Measurements from ENCODE around the gene SPDEF.

DNA sequence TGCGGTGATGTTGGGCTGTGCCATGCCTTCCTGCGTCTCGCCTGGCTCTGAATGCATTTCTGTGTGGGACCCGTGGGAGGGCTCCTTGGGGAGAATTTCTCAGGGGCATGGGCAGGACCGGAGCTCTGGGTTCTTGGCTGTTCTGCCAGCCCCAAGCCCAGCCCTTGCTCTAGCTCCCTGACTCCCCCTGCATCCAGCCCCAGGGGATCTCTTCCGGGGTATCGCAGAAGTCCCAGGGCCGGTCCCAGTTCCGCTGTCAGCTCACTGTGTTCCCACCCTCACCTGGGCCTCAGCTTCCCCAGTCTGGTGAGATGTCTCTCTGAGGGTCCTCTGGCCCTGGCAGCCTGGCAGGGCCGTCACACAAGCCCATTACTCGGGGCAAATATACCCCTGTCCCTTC lies 20.5 kb downstream of the SPDEF start:
- TF ChIP-seq TCF12 (IDR thresholded peaks at IDR 0.05; ENCODE audit: low read depth) (no peak), YY1 (IDR thresholded peaks at IDR 0.05; ENCODE audit: low read depth) (no peak), EP300 (IDR thresholded peaks at IDR 0.05; ENCODE audit: borderline replicate concordance) (no peak), CEBPB (IDR thresholded peaks at IDR 0.05) (no peak), EGR1 (IDR thresholded peaks at IDR 0.05) (no peak), RAD21 (IDR thresholded peaks at IDR 0.05; ENCODE audit: low read depth) (no peak), CREB1 (IDR thresholded peaks at IDR 0.05; ENCODE audit: low read depth) (no peak)
- TF ChIP-seq, protein P1, sequence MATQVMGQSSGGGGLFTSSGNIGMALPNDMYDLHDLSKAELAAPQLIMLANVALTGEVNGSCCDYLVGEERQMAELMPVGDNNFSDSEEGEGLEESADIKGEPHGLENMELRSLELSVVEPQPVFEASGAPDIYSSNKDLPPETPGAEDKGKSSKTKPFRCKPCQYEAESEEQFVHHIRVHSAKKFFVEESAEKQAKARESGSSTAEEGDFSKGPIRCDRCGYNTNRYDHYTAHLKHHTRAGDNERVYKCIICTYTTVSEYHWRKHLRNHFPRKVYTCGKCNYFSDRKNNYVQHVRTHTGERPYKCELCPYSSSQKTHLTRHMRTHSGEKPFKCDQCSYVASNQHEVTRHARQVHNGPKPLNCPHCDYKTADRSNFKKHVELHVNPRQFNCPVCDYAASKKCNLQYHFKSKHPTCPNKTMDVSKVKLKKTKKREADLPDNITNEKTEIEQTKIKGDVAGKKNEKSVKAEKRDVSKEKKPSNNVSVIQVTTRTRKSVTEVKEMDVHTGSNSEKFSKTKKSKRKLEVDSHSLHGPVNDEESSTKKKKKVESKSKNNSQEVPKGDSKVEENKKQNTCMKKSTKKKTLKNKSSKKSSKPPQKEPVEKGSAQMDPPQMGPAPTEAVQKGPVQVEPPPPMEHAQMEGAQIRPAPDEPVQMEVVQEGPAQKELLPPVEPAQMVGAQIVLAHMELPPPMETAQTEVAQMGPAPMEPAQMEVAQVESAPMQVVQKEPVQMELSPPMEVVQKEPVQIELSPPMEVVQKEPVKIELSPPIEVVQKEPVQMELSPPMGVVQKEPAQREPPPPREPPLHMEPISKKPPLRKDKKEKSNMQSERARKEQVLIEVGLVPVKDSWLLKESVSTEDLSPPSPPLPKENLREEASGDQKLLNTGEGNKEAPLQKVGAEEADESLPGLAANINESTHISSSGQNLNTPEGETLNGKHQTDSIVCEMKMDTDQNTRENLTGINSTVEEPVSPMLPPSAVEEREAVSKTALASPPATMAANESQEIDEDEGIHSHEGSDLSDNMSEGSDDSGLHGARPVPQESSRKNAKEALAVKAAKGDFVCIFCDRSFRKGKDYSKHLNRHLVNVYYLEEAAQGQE (IDR thresholded peaks at IDR 0.05; ENCODE audit: low read depth) = no peak
- TF ChIP-seq, protein P2, sequence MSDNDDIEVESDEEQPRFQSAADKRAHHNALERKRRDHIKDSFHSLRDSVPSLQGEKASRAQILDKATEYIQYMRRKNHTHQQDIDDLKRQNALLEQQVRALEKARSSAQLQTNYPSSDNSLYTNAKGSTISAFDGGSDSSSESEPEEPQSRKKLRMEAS (IDR thresholded peaks at IDR 0.05) = no peak
